GM12878 (cell line): ENCODE results near the gene CMYA5. TPM values are rescaled to one million over a fixed set of nuclear protein-coding genes. Genes with fewer than 3 reads are reported as not detected.

ENCODE experiments used
- ATAC-seq: fragments of 200-7000 bp; cut with Tn5 transposase; 3 replicates; pipeline ENCODE4 v1.9.1; 2020; ENCODE audit warnings: mild to moderate bottlenecking, moderate library complexity
- BruUV-seq: library from RNA; stranded (reverse); fragments of 400-500 nt; replicated peaks from 2 replicates; lab custom pipeline; 2021; lab: Mats Ljungman, UMichigan
- CTCF ChIA-PET: fragments of 300-600 bp; sonication (Branson Sonifier 250); formaldehyde crosslinking; extraction: SDS; loops from one replicate; lab custom pipeline; 2021; ENCODE audit warnings: inconsistent platforms; lab: Yijun Ruan, JAX
- POLR2A ChIA-PET: fragments of 350-600 bp; formaldehyde crosslinking; extraction: SDS; loops from one replicate; lab custom pipeline; 2021; ENCODE audit warnings: inconsistent platforms; lab: Charles Lee
- RAD21 ChIA-PET: fragments of 300-600 bp; sonication (Branson Sonifier 250); formaldehyde crosslinking; loops from one replicate; lab custom pipeline; 2023; ENCODE audit warnings: antibody characterized with exemption; ENCODE audit not compliant: unreplicated experiment; lab: Charles Lee
- SMC1A ChIA-PET: fragments of 300-600 bp; sonication (Branson Sonifier 250); formaldehyde crosslinking; loops from one replicate; lab custom pipeline; 2023; ENCODE audit not compliant: unreplicated experiment, uncharacterized antibody; lab: Charles Lee
- DNase-seq: peaks from one replicate; pipeline ENCODE4 v3.0.0-alpha.2; 2011; ENCODE audit warnings: low read depth, low spot score
- FAIRE-seq: peaks from 3 replicates; lab custom pipeline; 2011; peaks lifted over from hg19 to GRCh38; lab: Jason Lieb, UNC
- H2AFZ ChIP-seq: 2 replicates; pipeline ENCODE4 v1.6.0; 2011; ENCODE audit warnings: low read depth, low read length, control low read depth; ENCODE audit not compliant: control insufficient read depth
- H3K27ac ChIP-seq: 2 replicates; pipeline ENCODE4 v1.5.1; 2011; ENCODE audit warnings: control low read depth; ENCODE audit not compliant: control insufficient read depth, insufficient read depth
- H3K27me3 ChIP-seq, 2 experiments: replicated peaks in 1 of 2; 2 replicates each; pipeline versions ENCODE4 v1.6.0 to v1.6.1; 2011; ENCODE audit warnings: low read length in 1 of 2; ENCODE audit not compliant: control insufficient read depth in 2 of 2, insufficient read depth in 2 of 2
- H3K36me3 ChIP-seq, 2 experiments: 2 replicates each; pipeline ENCODE4 v1.5.1; 2011; ENCODE audit warnings: low read length in 1 of 2; ENCODE audit not compliant: control insufficient read depth in 2 of 2, insufficient read depth in 2 of 2
- H3K4me1 ChIP-seq: 2 replicates; pipeline ENCODE4 v1.6.1; 2011; ENCODE audit warnings: mild to moderate bottlenecking, low read length, moderate library complexity, mixed read lengths; ENCODE audit not compliant: control insufficient read depth, insufficient read depth
- H3K4me2 ChIP-seq: 2 replicates; pipeline ENCODE4 v1.6.0; 2011; ENCODE audit warnings: control low read depth; ENCODE audit not compliant: control insufficient read depth, insufficient read depth
- H3K4me3 ChIP-seq: fragments of 200-600 bp; sonication (generic); 2 replicates; pipeline ENCODE4 v1.5.1; 2016
- H3K79me2 ChIP-seq: 2 replicates; pipeline ENCODE4 v1.6.0; 2011; ENCODE audit warnings: low read length; ENCODE audit not compliant: control insufficient read depth, insufficient read depth
- H3K9ac ChIP-seq: 2 replicates; pipeline ENCODE4 v1.8.0; 2011; ENCODE audit warnings: low read length, control low read depth, mixed read lengths; ENCODE audit not compliant: control insufficient read depth, insufficient read depth
- H3K9me3 ChIP-seq: replicated peaks from 3 replicates; pipeline ENCODE4 v1.5.1; 2011; ENCODE audit warnings: mild to moderate bottlenecking, low read length; ENCODE audit not compliant: control insufficient read depth, insufficient read depth
- H4K20me1 ChIP-seq: 2 replicates; pipeline ENCODE4 v1.6.0; 2011; ENCODE audit not compliant: control insufficient read depth, insufficient read depth
- CBFB ChIP-seq: IDR thresholded peaks from 2 replicates; pipeline ENCODE4 v1.6.1; 2016; ENCODE audit warnings: antibody characterized with exemption, low read depth
- EED ChIP-seq: sonication (generic); IDR thresholded peaks from 2 replicates; pipeline ENCODE4 v1.6.1; 2016; ENCODE audit warnings: antibody characterized with exemption, low read depth
- KDM1A ChIP-seq: fragments of 200-600 bp; sonication (generic); IDR thresholded peaks from 2 replicates; pipeline ENCODE4 v1.6.1; 2016; ENCODE audit warnings: borderline replicate concordance
- MYB ChIP-seq: fragments of 150-350 bp; IDR thresholded peaks from 2 replicates; pipeline ENCODE4 v1.6.1; 2014; ENCODE audit warnings: mild to moderate bottlenecking, low read depth, low read length, borderline replicate concordance
- NBN ChIP-seq: fragments of 450-650 bp; IDR thresholded peaks from 2 replicates; pipeline ENCODE4 v1.6.1; 2016
- NR2F1 ChIP-seq: fragments of 450-650 bp; conservative IDR thresholded peaks from 2 replicates; pipeline ENCODE4 v1.6.1; 2017; ENCODE audit warnings: mild to moderate bottlenecking
- RCOR1 ChIP-seq: conservative IDR thresholded peaks from 2 replicates; pipeline ENCODE4 v1.6.1; 2012; ENCODE audit warnings: low read depth, low read length, improper control_type of control experiment
- SMAD5 ChIP-seq: IDR thresholded peaks from 2 replicates; pipeline ENCODE4 v1.6.1; 2016; ENCODE audit warnings: antibody characterized with exemption, low read depth
- SMC3 ChIP-seq: IDR thresholded peaks from 2 replicates; pipeline ENCODE4 v1.6.1; 2011; ENCODE audit warnings: low read length, improper control_type of control experiment, borderline replicate concordance
- SRF ChIP-seq, 2 experiments: IDR thresholded peaks; 2 replicates each; pipeline ENCODE4 v1.6.1; 2011; ENCODE audit warnings: low read depth in 2 of 2, low read length in 2 of 2, mild to moderate bottlenecking in 1 of 2, moderate library complexity in 1 of 2
- TAF1 ChIP-seq: IDR thresholded peaks from 2 replicates; pipeline ENCODE4 v1.6.1; 2011; ENCODE audit warnings: mild to moderate bottlenecking, low read depth, low read length, borderline replicate concordance
- TBL1XR1 ChIP-seq: IDR thresholded peaks from 2 replicates; pipeline ENCODE4 v1.6.1; 2012; ENCODE audit warnings: low read depth, low read length, improper control_type of control experiment
- WGBS: methylation state at CpG from one replicate; pipeline ENCODE4 v1.1.6; 2016; ENCODE audit warnings: low lambda C conversion rate; ENCODE audit not compliant: insufficient replicate concordance, insufficient coverage; ENCODE audit errors: missing lambda C conversion rate; 5-methylcytosine and 5-hydroxymethylcytosine counted together
- in situ Hi-C: fragments of 300-500 bp; cut with MboI; formaldehyde crosslinking; loops from 9 replicates; pipeline ENCODE4 v1.14.3; 2018; ENCODE audit warnings: mixed read lengths
- intact Hi-C: fragments of 100-400 bp; cut with micrococcal nuclease; formaldehyde crosslinking; loops from one replicate; pipeline ENCODE4 v1.14.2; 2022; ENCODE audit not compliant: unreplicated experiment
- polyA plus RNA-seq, 11 experiments: library from polyadenylated mRNA; depleted of rRNA in 4 of 11; unstranded in 6 of 11; stranded (reverse) in 5 of 11; fragments of >200 nt; fragmentation: Nextera tagmentation in 4 of 11; fragmentation: Illumina TruSeq in 1 of 11; extraction: Ambion mirVana in 4 of 11; extraction: Trizol in 1 of 11; gene quantifications; 1 replicate in 1 of 11; 2 replicates in 10 of 11; pipeline versions ENCODE4 v1.2.1 to v1.2.3, GENCODE V29; 2011 to 2016; ENCODE audit warnings: inconsistent platforms in 2 of 11, missing spikeins in 2 of 11, low read depth in 1 of 11
- total RNA-seq, 4 experiments: library from RNA; depleted of rRNA in 3 of 4; stranded (reverse); fragments of >200 nt in 3 of 4; fragmentation: Illumina TruSeq in 1 of 4; extraction: Trizol in 1 of 4; gene quantifications; 2 replicates each; pipeline versions ENCODE4 v1.2.1 to v1.2.3, GENCODE V29; 2013 to 2021
- TF ChIP-seq, protein P1 (sequence below): IDR thresholded peaks from 2 replicates; pipeline ENCODE4 v1.6.1; 2012; ENCODE audit warnings: improper control_type of control experiment, low read depth, low read length; ENCODE audit not compliant: insufficient replicate concordance
- TF ChIP-seq, protein P2 (sequence below): IDR thresholded peaks from 2 replicates; pipeline ENCODE4 v1.6.1; 2011; ENCODE audit warnings: low read depth, low read length, improper control_type of control experiment, borderline replicate concordance
- TF ChIP-seq, protein P3 (sequence below): IDR thresholded peaks from 2 replicates; pipeline ENCODE4 v1.6.1; 2012; ENCODE audit warnings: low read depth, low read length, improper control_type of control experiment
- TF ChIP-seq, protein P4 (sequence below): fragments of 450-650 bp; IDR thresholded peaks from 2 replicates; pipeline ENCODE4 v1.6.1; 2017; ENCODE audit warnings: mild to moderate bottlenecking, moderate library complexity

Gene CMYA5
- total and polyA plus RNA-seq, 10 of the 15 experiments (the other 5 are each of a cell fraction or from before 2014, with no cell fraction given) = 0.01 to 0.34 (median 0.16) TPM; not detected in 1

DNA sequence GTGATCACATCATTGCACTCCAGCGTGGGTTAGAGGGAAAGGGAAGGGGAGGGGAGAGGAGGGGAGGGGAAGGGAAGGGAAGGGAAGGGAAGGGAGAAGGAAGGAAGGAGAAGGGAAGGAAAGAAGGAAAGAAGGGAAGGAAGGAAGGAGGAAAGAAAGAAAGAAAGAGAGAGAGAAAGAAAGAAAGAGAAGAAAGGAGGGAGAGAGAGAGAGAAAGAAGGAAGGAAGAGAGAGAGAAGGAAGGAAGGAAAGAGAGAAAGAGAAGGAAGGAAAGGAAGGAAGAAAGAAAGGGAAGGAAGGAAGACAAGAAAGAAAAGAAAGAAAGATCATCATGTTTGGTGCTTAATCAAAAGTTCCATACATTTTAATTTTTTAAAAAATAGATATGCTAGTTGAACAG lies 136.2 kb downstream of the CMYA5 start:
- intact Hi-C loops (no loop called here), in situ Hi-C loops (no loop called here)
- no peaks in the 10 kb centered on the region for H3K9me3 ChIP-seq
- no peaks in the 10 kb centered on the region for H3K4me1 ChIP-seq
- no peak overlapping the region for H3K27ac ChIP-seq
- SMC1A ChIA-PET = no interaction called here
- no peaks in the 10 kb centered on the region for H3K36me3 ChIP-seq
- ATAC-seq (no peak), DNase-seq (no peak), FAIRE-seq (no peak)
- H3K79me2 ChIP-seq = no peaks in the 10 kb centered on the region
- no peak overlapping the region for H3K9ac ChIP-seq
- H3K4me3 ChIP-seq = no peak overlapping the region
- no peak overlapping the region for H3K4me2 ChIP-seq
- POLR2A ChIA-PET = no interaction called here
- no peak overlapping the region for H2AFZ ChIP-seq
- RAD21 ChIA-PET = no interaction called here
- TF ChIP-seq TBL1XR1 (no peak), TAF1 (no peak), NR2F1 (no peak), NBN (no peak), CBFB (no peak), KDM1A (no peak), SMAD5 (no peak), SMC3 (no peak), RCOR1 (no peak), MYB (no peak), EED (no peak), SRF (IDR thresholded peaks at IDR 0.05; ENCODE audit: low read depth in 2 of 2, low read length in 2 of 2) (no peak)
- TF ChIP-seq, protein P1, sequence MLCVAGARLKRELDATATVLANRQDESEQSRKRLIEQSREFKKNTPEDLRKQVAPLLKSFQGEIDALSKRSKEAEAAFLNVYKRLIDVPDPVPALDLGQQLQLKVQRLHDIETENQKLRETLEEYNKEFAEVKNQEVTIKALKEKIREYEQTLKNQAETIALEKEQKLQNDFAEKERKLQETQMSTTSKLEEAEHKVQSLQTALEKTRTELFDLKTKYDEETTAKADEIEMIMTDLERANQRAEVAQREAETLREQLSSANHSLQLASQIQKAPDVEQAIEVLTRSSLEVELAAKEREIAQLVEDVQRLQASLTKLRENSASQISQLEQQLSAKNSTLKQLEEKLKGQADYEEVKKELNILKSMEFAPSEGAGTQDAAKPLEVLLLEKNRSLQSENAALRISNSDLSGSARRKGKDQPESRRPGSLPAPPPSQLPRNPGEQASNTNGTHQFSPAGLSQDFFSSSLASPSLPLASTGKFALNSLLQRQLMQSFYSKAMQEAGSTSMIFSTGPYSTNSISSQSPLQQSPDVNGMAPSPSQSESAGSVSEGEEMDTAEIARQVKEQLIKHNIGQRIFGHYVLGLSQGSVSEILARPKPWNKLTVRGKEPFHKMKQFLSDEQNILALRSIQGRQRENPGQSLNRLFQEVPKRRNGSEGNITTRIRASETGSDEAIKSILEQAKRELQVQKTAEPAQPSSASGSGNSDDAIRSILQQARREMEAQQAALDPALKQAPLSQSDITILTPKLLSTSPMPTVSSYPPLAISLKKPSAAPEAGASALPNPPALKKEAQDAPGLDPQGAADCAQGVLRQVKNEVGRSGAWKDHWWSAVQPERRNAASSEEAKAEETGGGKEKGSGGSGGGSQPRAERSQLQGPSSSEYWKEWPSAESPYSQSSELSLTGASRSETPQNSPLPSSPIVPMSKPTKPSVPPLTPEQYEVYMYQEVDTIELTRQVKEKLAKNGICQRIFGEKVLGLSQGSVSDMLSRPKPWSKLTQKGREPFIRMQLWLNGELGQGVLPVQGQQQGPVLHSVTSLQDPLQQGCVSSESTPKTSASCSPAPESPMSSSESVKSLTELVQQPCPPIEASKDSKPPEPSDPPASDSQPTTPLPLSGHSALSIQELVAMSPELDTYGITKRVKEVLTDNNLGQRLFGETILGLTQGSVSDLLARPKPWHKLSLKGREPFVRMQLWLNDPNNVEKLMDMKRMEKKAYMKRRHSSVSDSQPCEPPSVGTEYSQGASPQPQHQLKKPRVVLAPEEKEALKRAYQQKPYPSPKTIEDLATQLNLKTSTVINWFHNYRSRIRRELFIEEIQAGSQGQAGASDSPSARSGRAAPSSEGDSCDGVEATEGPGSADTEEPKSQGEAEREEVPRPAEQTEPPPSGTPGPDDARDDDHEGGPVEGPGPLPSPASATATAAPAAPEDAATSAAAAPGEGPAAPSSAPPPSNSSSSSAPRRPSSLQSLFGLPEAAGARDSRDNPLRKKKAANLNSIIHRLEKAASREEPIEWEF = no peak
- TF ChIP-seq, protein P2, sequence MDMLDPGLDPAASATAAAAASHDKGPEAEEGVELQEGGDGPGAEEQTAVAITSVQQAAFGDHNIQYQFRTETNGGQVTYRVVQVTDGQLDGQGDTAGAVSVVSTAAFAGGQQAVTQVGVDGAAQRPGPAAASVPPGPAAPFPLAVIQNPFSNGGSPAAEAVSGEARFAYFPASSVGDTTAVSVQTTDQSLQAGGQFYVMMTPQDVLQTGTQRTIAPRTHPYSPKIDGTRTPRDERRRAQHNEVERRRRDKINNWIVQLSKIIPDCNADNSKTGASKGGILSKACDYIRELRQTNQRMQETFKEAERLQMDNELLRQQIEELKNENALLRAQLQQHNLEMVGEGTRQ = no peak
- TF ChIP-seq, protein P3, sequence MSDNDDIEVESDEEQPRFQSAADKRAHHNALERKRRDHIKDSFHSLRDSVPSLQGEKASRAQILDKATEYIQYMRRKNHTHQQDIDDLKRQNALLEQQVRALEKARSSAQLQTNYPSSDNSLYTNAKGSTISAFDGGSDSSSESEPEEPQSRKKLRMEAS = no peak
- TF ChIP-seq, protein P4, sequence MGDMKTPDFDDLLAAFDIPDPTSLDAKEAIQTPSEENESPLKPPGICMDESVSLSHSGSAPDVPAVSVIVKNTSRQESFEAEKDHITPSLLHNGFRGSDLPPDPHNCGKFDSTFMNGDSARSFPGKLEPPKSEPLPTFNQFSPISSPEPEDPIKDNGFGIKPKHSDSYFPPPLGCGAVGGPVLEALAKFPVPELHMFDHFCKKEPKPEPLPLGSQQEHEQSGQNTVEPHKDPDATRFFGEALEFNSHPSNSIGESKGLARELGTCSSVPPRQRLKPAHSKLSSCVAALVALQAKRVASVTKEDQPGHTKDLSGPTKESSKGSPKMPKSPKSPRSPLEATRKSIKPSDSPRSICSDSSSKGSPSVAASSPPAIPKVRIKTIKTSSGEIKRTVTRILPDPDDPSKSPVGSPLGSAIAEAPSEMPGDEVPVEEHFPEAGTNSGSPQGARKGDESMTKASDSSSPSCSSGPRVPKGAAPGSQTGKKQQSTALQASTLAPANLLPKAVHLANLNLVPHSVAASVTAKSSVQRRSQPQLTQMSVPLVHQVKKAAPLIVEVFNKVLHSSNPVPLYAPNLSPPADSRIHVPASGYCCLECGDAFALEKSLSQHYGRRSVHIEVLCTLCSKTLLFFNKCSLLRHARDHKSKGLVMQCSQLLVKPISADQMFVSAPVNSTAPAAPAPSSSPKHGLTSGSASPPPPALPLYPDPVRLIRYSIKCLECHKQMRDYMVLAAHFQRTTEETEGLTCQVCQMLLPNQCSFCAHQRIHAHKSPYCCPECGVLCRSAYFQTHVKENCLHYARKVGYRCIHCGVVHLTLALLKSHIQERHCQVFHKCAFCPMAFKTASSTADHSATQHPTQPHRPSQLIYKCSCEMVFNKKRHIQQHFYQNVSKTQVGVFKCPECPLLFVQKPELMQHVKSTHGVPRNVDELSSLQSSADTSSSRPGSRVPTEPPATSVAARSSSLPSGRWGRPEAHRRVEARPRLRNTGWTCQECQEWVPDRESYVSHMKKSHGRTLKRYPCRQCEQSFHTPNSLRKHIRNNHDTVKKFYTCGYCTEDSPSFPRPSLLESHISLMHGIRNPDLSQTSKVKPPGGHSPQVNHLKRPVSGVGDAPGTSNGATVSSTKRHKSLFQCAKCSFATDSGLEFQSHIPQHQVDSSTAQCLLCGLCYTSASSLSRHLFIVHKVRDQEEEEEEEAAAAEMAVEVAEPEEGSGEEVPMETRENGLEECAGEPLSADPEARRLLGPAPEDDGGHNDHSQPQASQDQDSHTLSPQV = no peak
- CTCF ChIA-PET = no interaction called here
- H4K20me1 ChIP-seq = no peaks in the 10 kb centered on the region
- no TSS peak for BruUV-seq
- no CpG with 5 or more reads among the region's 1 CpG for WGBS
- H3K27me3 ChIP-seq = peaks cover 0 to 2% of the 10 kb centered on the region in 2 experiments; a peak in 1 of 4 replicates
